HG03378 (cell line): ENCODE data around the gene SYNJ2.
"Not testable (repeated sequence)": the region's sequence is repeated elsewhere in the genome, so short reads cannot be mapped to it uniquely, and the experiment has no call there.

ENCODE experiments used
- ATAC-seq: cut with Tn5 transposase; IDR thresholded peaks from one replicate; pipeline ENCODE4 v1.9.1; 2021; ENCODE audit warnings: mild to moderate bottlenecking, moderate library complexity; ENCODE audit not compliant: unreplicated experiment

SYNJ2 gene

GRCh38 chr6:157981395-157982101 lies at the start of gene SYNJ2:
Gene SYNJ2 (plus strand): TSS chr6:157981863. CDS start chr6:157981962, 99 bp downstream.
- ATAC-seq = peak; percentile 62

GRCh38 chr6:157935786-157936185 lies 45.9 kb upstream of the SYNJ2 start:
- ATAC-seq = no peak

- no peak for ATAC-seq
Measured at GRCh38 chr6:157937318-157937717, 44.3 kb upstream of the SYNJ2 start.

- no peak for ATAC-seq
Measured at GRCh38 chr6:157937916-157938315, 43.7 kb upstream of the SYNJ2 start.

GRCh38 chr6:157940375-157941036 lies 41.2 kb upstream of the SYNJ2 start:
- ATAC-seq = not testable (repeated sequence)

- no peak for ATAC-seq
Measured at GRCh38 chr6:157941101-157941863, 40.4 kb upstream of the SYNJ2 start.

- ATAC-seq = no peak
Measured at GRCh38 chr6:157942351-157942750, 39.3 kb upstream of the SYNJ2 start.

- no peak for ATAC-seq
Measured at GRCh38 chr6:157943249-157943963, 38.3 kb upstream of the SYNJ2 start.

GRCh38 chr6:157943964-157944283 lies 37.7 kb upstream of the SYNJ2 start:
- ATAC-seq = no peak

- no peak for ATAC-seq
Measured at GRCh38 chr6:157944983-157945931, 36.4 kb upstream of the SYNJ2 start.

GRCh38 chr6:157946053-157946617 lies 35.5 kb upstream of the SYNJ2 start:
- ATAC-seq = no peak

- no peak for ATAC-seq
Measured at GRCh38 chr6:157946865-157947532, 34.7 kb upstream of the SYNJ2 start.

GRCh38 chr6:157950899-157951298 lies 30.8 kb upstream of the SYNJ2 start:
- not testable (repeated sequence) for ATAC-seq

GRCh38 chr6:157951828-157952227 lies 29.8 kb upstream of the SYNJ2 start:
- no peak for ATAC-seq

GRCh38 chr6:157952861-157953351 lies 28.8 kb upstream of the SYNJ2 start:
- ATAC-seq = no peak

- no peak for ATAC-seq
Measured at GRCh38 chr6:157953580-157954091, 28.0 kb upstream of the SYNJ2 start.

- no peak for ATAC-seq
Measured at GRCh38 chr6:157954150-157955117, 27.2 kb upstream of the SYNJ2 start.

- ATAC-seq = no peak
Measured at GRCh38 chr6:157955675-157956074, 26.0 kb upstream of the SYNJ2 start.
